Left kidney (tissue), 2 donors: ENCODE results near the gene SYNGR3. TPM values are rescaled to one million over a fixed set of nuclear protein-coding genes. Genes with fewer than 3 reads are reported as not detected.

ENCODE experiments used
- DNase-seq: peaks from one replicate; pipeline ENCODE4 v3.0.0-alpha.2; 2013
- polyA plus RNA-seq: library from polyadenylated mRNA; unstranded; fragments of 120-200 nt; gene quantifications from one replicate; pipeline ENCODE4 v1.2.1, GENCODE V29; 2013; ENCODE audit not compliant: insufficient read length

The SYNGR3 gene
- polyA plus RNA-seq, 1 donor, result 1.5 TPM

DNA sequence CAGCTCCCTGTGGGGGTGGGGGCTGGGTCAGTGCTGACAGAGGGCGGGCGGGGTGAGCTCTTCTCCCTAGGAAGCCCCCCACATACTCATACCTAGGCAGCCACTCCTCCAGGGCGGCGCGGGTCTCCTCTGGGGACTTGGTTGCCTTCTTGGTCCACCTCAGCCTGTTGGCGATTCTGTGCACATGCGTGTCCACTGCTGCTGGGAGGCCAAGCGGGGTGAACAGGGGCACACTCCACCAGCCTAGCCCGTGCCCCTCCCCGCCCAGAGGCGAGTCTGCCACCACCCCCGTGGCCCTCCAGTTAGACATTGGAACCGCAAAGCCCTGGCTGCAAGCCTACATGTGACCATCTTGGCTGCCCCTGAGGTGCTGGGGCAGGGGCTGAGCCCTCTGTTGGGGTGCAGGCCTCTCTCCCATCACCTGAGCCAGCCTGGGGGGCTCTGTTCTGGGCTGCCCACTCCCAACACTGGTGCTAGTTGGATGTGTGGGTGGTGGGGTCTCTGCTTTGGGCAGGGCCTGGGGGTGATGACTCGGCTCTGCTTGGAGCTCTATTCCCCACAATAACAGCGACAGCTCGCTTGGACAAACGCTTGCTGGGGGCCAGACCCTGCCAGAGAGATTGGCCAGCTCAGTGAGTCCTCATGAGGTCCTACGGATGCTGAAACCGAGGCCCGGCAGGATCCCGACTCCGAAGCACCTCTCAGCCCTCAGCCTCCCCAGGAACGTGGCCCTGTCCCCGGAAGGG is 50.4 kb downstream of the SYNGR3 start:
- DNase-seq, result no peak

DNA sequence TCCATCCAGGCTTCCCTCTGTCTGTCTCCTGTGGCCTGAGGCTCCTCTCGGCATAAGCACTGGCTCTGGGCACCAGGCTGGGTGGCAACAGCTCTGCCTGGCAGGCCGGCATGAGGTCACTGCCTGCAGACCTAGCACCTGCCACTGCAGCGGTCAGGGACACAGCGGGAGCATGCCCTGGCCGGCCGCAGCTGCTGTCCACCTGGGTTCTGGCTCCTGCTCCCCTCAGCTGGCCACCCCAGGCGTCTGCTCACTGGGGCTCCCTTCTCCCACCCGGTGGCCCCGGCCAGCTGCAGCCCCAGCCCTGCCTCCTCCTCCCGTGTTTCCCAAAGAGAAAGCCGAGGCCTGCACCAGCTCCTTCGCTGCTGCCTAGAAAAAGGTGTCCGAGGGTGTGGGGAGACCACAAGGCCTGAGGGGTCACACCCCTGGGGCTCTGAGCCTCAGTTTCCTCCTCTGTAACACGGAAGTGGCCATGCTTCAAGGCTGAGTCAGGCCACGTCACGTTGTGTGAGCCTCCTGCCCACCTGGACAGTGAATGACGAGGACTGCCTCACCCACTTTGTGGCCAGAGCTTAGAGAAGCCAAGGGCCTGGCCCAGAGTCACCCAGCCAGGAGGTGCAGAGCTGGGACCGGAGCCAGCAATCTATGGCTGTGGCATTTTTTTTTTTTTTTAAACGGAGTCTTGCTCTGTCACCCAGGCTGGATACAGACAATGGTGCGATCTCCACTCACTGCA is 51.2 kb downstream of the SYNGR3 start:
- no peak for DNase-seq

DNA sequence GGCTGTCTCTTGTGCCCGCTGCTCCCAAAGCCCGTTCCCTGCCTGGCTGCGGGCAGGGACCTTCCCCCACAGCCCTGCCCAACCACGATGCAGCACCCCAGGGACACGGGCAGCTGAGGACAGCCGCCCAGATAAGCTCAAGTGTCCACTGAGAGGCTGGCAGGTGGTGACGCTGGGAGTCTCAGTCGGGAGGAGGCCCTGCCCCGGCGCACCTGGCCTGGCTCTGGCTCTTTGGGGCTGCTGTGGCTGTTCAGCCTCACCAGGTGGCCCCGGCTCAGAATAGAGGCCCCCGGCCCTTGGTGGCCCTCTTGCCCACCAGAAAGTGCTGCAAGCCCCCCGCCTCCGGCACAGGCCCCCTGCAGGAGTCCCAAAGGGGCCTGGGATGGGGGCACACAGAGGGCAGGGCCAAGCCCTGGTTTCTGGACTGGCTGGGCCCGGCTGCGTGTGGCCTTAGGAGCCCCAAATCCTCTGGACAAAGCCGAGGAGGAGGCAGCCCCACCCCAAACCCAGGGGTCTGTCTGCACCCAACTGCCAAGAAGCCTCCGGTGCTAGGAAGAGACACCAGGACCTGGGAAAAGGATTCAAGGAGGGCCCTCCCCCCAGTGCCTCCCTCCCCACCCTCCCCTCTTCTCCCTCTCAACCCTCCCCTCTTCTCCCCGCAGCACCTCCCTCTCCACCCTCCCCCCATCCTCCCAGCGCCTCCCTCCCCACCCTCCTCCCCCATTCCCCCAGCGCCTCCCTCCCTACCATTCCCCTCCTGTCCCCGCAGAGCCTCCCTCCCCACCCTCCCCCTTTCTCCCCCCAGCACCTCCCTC is 52.6 kb downstream of the SYNGR3 start:
- DNase-seq, result no peak

DNA sequence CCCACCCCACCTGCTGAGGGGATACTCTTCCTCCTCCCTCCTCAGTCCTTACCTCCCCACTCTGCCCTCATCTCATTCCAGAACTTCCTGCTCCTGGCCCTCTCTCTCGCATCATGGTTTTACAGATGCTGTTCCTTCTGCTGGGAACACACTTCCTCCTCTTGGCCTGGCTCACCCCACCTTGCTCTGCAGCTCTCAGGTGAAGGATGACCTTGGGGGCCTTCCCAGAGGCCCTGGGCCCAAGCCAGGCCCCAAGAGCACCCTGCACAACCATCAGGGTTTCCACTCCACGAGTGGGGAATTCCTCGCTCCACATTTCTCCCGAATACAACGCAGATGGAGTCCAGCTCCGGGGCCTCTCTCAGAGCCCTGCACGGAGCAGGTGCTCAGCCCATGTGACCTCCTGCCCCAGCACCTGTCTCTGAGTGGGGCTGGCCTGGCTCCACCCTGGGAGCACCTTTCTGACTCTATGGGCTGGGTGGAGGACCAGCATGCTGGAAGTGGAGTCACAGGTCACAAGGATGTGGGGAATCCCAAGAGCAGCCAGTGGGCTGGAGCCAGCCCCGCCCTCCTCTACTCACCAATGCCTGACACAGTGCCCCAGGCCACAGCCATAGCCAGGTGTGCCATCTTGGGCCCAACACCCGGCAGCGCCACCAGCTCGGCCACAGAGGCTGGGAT is 53.4 kb downstream of the SYNGR3 start:
- DNase-seq, result no peak

Other genes with a start within 250 kb of the SYNGR3 start
- gene NME3, start 218.4 kb upstream of the SYNGR3 start, polyA plus RNA-seq, result 18.0 TPM
- gene EME2, start 217.2 kb upstream of the SYNGR3 start, polyA plus RNA-seq, result 10.7 TPM
- gene MRPS34, start 216.8 kb upstream of the SYNGR3 start, polyA plus RNA-seq, result 53.8 TPM
- gene SPSB3, start 207.4 kb upstream of the SYNGR3 start, polyA plus RNA-seq, result 32.8 TPM
- 33.6 TPM for gene NUBP2, start 207.0 kb upstream of the SYNGR3 start, polyA plus RNA-seq
- gene IGFALS, start 196.3 kb upstream of the SYNGR3 start, polyA plus RNA-seq, result 1.6 TPM
- gene HAGH, start 163.1 kb upstream of the SYNGR3 start, polyA plus RNA-seq, result 33.9 TPM
- 35.5 TPM for gene FAHD1, start 162.8 kb upstream of the SYNGR3 start, polyA plus RNA-seq
- gene MEIOB, start 117.8 kb upstream of the SYNGR3 start, polyA plus RNA-seq, result 3.2 TPM
- gene HS3ST6, start 71.6 kb upstream of the SYNGR3 start, polyA plus RNA-seq, result 0.15 TPM
- gene MSRB1, start 46.8 kb upstream of the SYNGR3 start, polyA plus RNA-seq, result 55.9 TPM
- 0.18 TPM for gene RPL3L, start 35.3 kb upstream of the SYNGR3 start, polyA plus RNA-seq
- gene NDUFB10, start 30.4 kb upstream of the SYNGR3 start, polyA plus RNA-seq, result 116 TPM
- 1,628 TPM for gene RPS2, start 25.1 kb upstream of the SYNGR3 start, polyA plus RNA-seq
- not detected for gene RNF151, start 23.1 kb upstream of the SYNGR3 start, polyA plus RNA-seq
- gene TBL3, start 17.9 kb upstream of the SYNGR3 start, polyA plus RNA-seq, result 30.3 TPM
- 0.78 TPM for gene NOXO1, start 8.5 kb upstream of the SYNGR3 start, polyA plus RNA-seq
- gene GFER, start 5.8 kb upstream of the SYNGR3 start, polyA plus RNA-seq, result 23.1 TPM
- 15.8 TPM for gene ZNF598, start 19.9 kb downstream of the SYNGR3 start, polyA plus RNA-seq
- gene NPW, start 29.8 kb downstream of the SYNGR3 start, polyA plus RNA-seq, result 3.8 TPM
- gene NHERF2, start 36.9 kb downstream of the SYNGR3 start, polyA plus RNA-seq, result 82.9 TPM
- gene NTHL1, start 57.9 kb downstream of the SYNGR3 start, polyA plus RNA-seq, result 14.7 TPM
- 165 TPM for gene TSC2, start 58.0 kb downstream of the SYNGR3 start, polyA plus RNA-seq
- 82.5 TPM for gene PKD1, start 145.9 kb downstream of the SYNGR3 start, polyA plus RNA-seq
- gene RAB26, start 158.7 kb downstream of the SYNGR3 start, polyA plus RNA-seq, result 2.1 TPM
- gene TRAF7, start 165.8 kb downstream of the SYNGR3 start, polyA plus RNA-seq, result 55.7 TPM
- 1.5 TPM for gene CASKIN1, start 206.6 kb downstream of the SYNGR3 start, polyA plus RNA-seq
- gene MLST8, start 215.5 kb downstream of the SYNGR3 start, polyA plus RNA-seq, result 39.7 TPM
- 6.7 TPM for gene BRICD5, start 220.9 kb downstream of the SYNGR3 start, polyA plus RNA-seq
- 16.8 TPM for gene PGP, start 224.9 kb downstream of the SYNGR3 start, polyA plus RNA-seq
- gene E4F1, start 233.6 kb downstream of the SYNGR3 start, polyA plus RNA-seq, result 14.7 TPM
- 0.93 TPM for gene DNASE1L2, start 246.5 kb downstream of the SYNGR3 start, polyA plus RNA-seq